ENCODE measurements around the gene CDC42BPB. TPM values are rescaled to one million over a fixed set of nuclear protein-coding genes. Genes with fewer than 3 reads are reported as not detected.
A peak's percentile ranks its signal among the peaks of the same experiment; 100 is the strongest.

The CDC42BPB gene
- total RNA-seq, 6 experiments from 2014 or later, result 73.7 to 85.1 (median 79.9) TPM

DNA sequence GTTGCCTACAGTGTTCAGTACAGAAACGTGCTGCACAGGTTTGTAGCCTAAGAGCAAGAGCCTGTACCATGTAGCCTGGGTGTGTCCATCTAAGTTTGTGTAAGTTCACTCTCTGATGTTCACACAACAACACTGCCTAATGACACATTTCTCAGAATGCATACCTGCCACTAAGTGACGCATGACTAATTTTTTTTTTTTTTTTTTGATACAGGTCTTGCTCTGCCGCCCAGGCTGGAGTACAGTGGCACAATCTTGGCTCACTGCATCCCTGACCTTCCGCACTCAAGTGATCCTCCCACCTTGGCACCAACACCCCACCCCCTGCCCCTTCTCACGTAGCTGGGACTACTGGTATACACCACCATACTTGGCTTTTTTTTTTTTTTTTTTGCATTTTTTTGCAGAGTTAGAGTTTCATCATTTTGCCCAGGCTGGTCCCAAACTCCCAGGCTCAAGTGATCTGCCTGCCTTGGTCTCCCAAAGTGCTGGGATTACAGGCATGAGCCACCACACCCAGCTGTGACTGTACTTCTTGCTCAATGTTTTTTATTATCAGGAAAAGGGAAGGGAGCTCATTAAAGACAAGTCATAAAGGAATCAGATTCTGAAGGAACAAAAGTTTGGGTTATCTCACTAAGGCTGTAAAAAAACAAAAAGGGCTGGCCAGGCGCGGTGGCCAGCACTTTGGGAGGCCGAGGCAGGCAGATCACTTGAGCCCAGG, 10.0 kb upstream of the CDC42BPB start:
- peak; percentile 74 for DNase-seq
- Mint-ChIP-seq H3K27ac (peak overlapping the region; percentile 70), H3K4me1 (ENCODE audit: low read depth) (peaks cover 11% of the 10 kb centered on the region)

GRCh38 chr14:103066399-103066798, 9.1 kb upstream of the CDC42BPB start:
- no peak for DNase-seq
- H3K27me3 Mint-ChIP-seq (ENCODE audit: insufficient read depth), result peaks cover 3% of the 10 kb centered on the region; the same call in 1 of the 2 replicates
- no peak overlapping the region for H3K4me3 Mint-ChIP-seq
- no peaks in the 10 kb centered on the region for H3K36me3 Mint-ChIP-seq (ENCODE audit: low read depth)
- H3K9me3 Mint-ChIP-seq, result no peaks in the 10 kb centered on the region
- peaks cover 20% of the 10 kb centered on the region for H3K4me1 Mint-ChIP-seq (ENCODE audit: low read depth)
- TF ChIP-seq CTCF (IDR thresholded peaks at IDR 0.05), result no peak
- no peak overlapping the region for H3K27ac Mint-ChIP-seq

More for the DNA sequence above, 10.0 kb upstream of the CDC42BPB start:
- Mint-ChIP-seq H3K4me3 (no peak overlapping the region; the same call in 1 of the 2 replicates), H3K27me3 (ENCODE audit: insufficient read depth) (peaks cover 3% of the 10 kb centered on the region; the same call in 1 of the 2 replicates), H3K36me3 (ENCODE audit: low read depth) (no peaks in the 10 kb centered on the region), H3K9me3 (no peaks in the 10 kb centered on the region)
- TF ChIP-seq CTCF (IDR thresholded peaks at IDR 0.05), result no peak

GRCh38 chr14:103065861-103066260, 8.5 kb upstream of the CDC42BPB start:
- DNase-seq, result no peak
- peaks cover 21% of the 10 kb centered on the region for H3K4me1 Mint-ChIP-seq (ENCODE audit: low read depth)
- no peak overlapping the region for H3K4me3 Mint-ChIP-seq
- H3K27me3 Mint-ChIP-seq (ENCODE audit: insufficient read depth), result peaks cover 3% of the 10 kb centered on the region; the same call in 1 of the 2 replicates
- no peaks in the 10 kb centered on the region for H3K36me3 Mint-ChIP-seq (ENCODE audit: low read depth)
- no peaks in the 10 kb centered on the region for H3K9me3 Mint-ChIP-seq
- H3K27ac Mint-ChIP-seq, result no peak overlapping the region
- TF ChIP-seq CTCF (IDR thresholded peaks at IDR 0.05), result no peak

- peaks cover 24% of the 10 kb centered on the region for H3K4me1 Mint-ChIP-seq (ENCODE audit: low read depth)
- no peak overlapping the region for H3K27ac Mint-ChIP-seq
- no peaks in the 10 kb centered on the region; the same call in 1 of the 2 replicates for H3K27me3 Mint-ChIP-seq (ENCODE audit: insufficient read depth)
- H3K36me3 Mint-ChIP-seq (ENCODE audit: low read depth), result no peaks in the 10 kb centered on the region
- no peaks in the 10 kb centered on the region for H3K9me3 Mint-ChIP-seq
- no peak for TF ChIP-seq CTCF (IDR thresholded peaks at IDR 0.05)
- H3K4me3 Mint-ChIP-seq, result no peak overlapping the region
- no peak for DNase-seq
These were observed 7.6 kb upstream of the CDC42BPB start for GRCh38 chr14:103064978-103065377.

GRCh38 chr14:103064436-103064835, 7.1 kb upstream of the CDC42BPB start:
- Mint-ChIP-seq H3K27me3 (ENCODE audit: insufficient read depth) (no peaks in the 10 kb centered on the region; the same call in 1 of the 2 replicates), H3K4me3 (no peak overlapping the region), H3K36me3 (ENCODE audit: low read depth) (no peaks in the 10 kb centered on the region), H3K4me1 (ENCODE audit: low read depth) (peaks cover 30% of the 10 kb centered on the region), H3K9me3 (no peaks in the 10 kb centered on the region), H3K27ac (no peak overlapping the region)
- no peak for TF ChIP-seq CTCF (IDR thresholded peaks at IDR 0.05)
- no peak for DNase-seq

Measured in HFFc6 (cell line).